ENCODE data around the gene ASCL1.

The ASCL1 gene

GRCh38 chr12:102962986-102963385, 5.5 kb downstream of the ASCL1 start:
- Histone ChIP-seq H3K4me3 (ENCODE audit: low read depth in 1 of 2, low read length in 1 of 2) (no peak overlapping the region), H3K27me3 (peaks cover 100% of the 10 kb centered on the region), H3K27ac (no peak overlapping the region), H3K36me3 (no peaks in the 10 kb centered on the region), H3K4me1 (ENCODE audit: control insufficient read depth in 1 of 2, insufficient read depth in 1 of 2, low read depth in 1 of 2, low read length in 1 of 2) (no peaks in the 10 kb centered on the region), H3K9me3 (no peaks in the 10 kb centered on the region)
- TF ChIP-seq CTCF (IDR thresholded peaks at IDR 0.05): no peak

- Histone ChIP-seq H3K4me3 (ENCODE audit: low read depth in 1 of 2, low read length in 1 of 2) (no peak overlapping the region), H3K36me3 (no peaks in the 10 kb centered on the region), H3K9me3 (no peaks in the 10 kb centered on the region), H3K4me1 (ENCODE audit: control insufficient read depth in 1 of 2, insufficient read depth in 1 of 2, low read depth in 1 of 2, low read length in 1 of 2) (no peaks in the 10 kb centered on the region), H3K27ac (no peak overlapping the region), H3K27me3 (peaks cover 97% of the 10 kb centered on the region)
- no peak for TF ChIP-seq CTCF (IDR thresholded peaks at IDR 0.05)
Measured at GRCh38 chr12:102963796-102964195, 6.3 kb downstream of the ASCL1 start.

GRCh38 chr12:102964872-102965271, 7.4 kb downstream of the ASCL1 start:
- Histone ChIP-seq H3K4me3 (ENCODE audit: low read depth in 1 of 2, low read length in 1 of 2) (no peak overlapping the region), H3K9me3 (no peaks in the 10 kb centered on the region), H3K27me3 (peaks cover 94% of the 10 kb centered on the region), H3K4me1 (ENCODE audit: control insufficient read depth in 1 of 2, insufficient read depth in 1 of 2, low read depth in 1 of 2, low read length in 1 of 2) (no peaks in the 10 kb centered on the region), H3K36me3 (no peaks in the 10 kb centered on the region), H3K27ac (no peak overlapping the region)
- no peak for TF ChIP-seq CTCF (IDR thresholded peaks at IDR 0.05)

- H3K27ac ChIP-seq: no peak overlapping the region
- no peak overlapping the region for H3K4me3 ChIP-seq (ENCODE audit: low read depth in 1 of 2, low read length in 1 of 2)
- H3K27me3 ChIP-seq: peaks cover 90% of the 10 kb centered on the region
- H3K9me3 ChIP-seq: no peaks in the 10 kb centered on the region
- TF ChIP-seq CTCF (IDR thresholded peaks at IDR 0.05): no peak
- H3K4me1 ChIP-seq (ENCODE audit: control insufficient read depth in 1 of 2, insufficient read depth in 1 of 2, low read depth in 1 of 2, low read length in 1 of 2): no peaks in the 10 kb centered on the region
- H3K36me3 ChIP-seq: no peaks in the 10 kb centered on the region
Measured at GRCh38 chr12:102965281-102966155, 8.0 kb downstream of the ASCL1 start.

- Histone ChIP-seq H3K27ac (no peak overlapping the region), H3K4me1 (ENCODE audit: control insufficient read depth in 1 of 2, insufficient read depth in 1 of 2, low read depth in 1 of 2, low read length in 1 of 2) (no peaks in the 10 kb centered on the region), H3K36me3 (no peaks in the 10 kb centered on the region), H3K27me3 (peaks cover 87% of the 10 kb centered on the region), H3K9me3 (no peaks in the 10 kb centered on the region), H3K4me3 (ENCODE audit: low read depth in 1 of 2, low read length in 1 of 2) (no peak overlapping the region)
- TF ChIP-seq CTCF (IDR thresholded peaks at IDR 0.05): no peak
Measured at GRCh38 chr12:102966200-102966863, 8.9 kb downstream of the ASCL1 start.
